ENCODE data around the gene ASPSCR1. TPM values are rescaled to one million over a fixed set of nuclear protein-coding genes. Genes with fewer than 3 reads are reported as not detected.

ASPSCR1 gene, protein sequence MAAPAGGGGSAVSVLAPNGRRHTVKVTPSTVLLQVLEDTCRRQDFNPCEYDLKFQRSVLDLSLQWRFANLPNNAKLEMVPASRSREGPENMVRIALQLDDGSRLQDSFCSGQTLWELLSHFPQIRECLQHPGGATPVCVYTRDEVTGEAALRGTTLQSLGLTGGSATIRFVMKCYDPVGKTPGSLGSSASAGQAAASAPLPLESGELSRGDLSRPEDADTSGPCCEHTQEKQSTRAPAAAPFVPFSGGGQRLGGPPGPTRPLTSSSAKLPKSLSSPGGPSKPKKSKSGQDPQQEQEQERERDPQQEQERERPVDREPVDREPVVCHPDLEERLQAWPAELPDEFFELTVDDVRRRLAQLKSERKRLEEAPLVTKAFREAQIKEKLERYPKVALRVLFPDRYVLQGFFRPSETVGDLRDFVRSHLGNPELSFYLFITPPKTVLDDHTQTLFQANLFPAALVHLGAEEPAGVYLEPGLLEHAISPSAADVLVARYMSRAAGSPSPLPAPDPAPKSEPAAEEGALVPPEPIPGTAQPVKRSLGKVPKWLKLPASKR
- total RNA-seq (2021; fragmentation: NEBNext Ultra II Directional; extraction: Animal tissue kit (Norgen Biotek cat#: 25700)), result 41.8 and 43.7 TPM in 2 replicates
- polyA plus RNA-seq (2011; rRNA removed), result 33.3 and 54.6 TPM in 2 replicates
- polyA plus RNA-seq (2011; cell fraction: cytosol; rRNA removed), result 43.7 TPM
- polyA plus RNA-seq (2011; cell fraction: nucleus; rRNA removed), result 133 TPM
- 24.0 to 39.4 TPM (median 37.1 TPM) in 4 replicates for polyA plus RNA-seq (2012, experiment 1 of 2)
- 26.0 TPM for polyA plus RNA-seq (2012, experiment 2 of 2)
- 30.1 TPM for polyA plus RNA-seq (2013, experiment 1 of 2)
- polyA plus RNA-seq (2013, experiment 2 of 2), result 24.4 TPM
- polyA minus RNA-seq (2011; rRNA and poly(A)+ RNA removed), result 8.9 and 13.5 TPM in 2 replicates
- 40.8 TPM for polyA minus RNA-seq (2011; cell fraction: cytosol; rRNA and poly(A)+ RNA removed)
- 50.0 TPM for polyA minus RNA-seq (2011; cell fraction: nucleus; rRNA and poly(A)+ RNA removed)
- long read RNA-seq, experiment 1, full-length matches to known transcripts, result 14 of 30 reads
- long read RNA-seq, experiment 1, partial matches to known transcripts, result 13 of 30 reads
- long read RNA-seq, experiment 1, other reads (novel, unspliced or antisense), result 3 of 30 reads
- long read RNA-seq, experiment 2, partial matches to known transcripts, result 2 of 3 reads
- long read RNA-seq, experiment 2, other reads (novel, unspliced or antisense), result 1 of 3 reads

DNA sequence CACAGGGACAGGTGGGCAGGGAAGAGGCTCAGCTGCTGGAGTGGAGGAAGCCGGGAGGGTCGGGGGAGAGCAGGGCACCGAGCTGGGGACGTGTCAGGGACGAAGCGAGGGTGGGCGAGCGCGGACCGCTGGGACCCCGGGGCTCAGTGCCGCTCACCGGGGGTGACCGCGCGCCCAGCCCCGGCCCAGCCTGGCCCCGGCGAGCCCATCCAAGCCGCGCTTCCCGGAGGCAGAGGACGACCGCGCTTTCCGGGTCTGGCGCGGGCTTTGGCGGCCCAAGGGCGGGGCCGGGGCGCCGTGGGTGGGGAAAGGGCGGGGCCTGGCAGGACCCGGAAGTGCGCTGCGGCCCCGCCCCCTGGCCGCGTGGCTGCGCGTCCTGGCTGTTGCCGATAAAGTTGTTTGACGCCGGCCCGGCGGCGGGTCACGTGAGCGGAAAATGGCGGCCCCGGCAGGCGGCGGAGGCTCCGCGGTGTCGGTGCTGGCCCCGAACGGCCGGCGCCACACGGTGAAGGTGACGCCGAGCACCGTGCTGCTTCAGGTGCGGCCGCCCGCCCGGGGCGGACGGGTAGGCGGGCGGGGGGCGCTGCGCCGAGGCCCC is at the start of gene ASPSCR1:
ASPSCR1 (plus strand) TSS at position 419 of the 598 bp plus-strand sequence; CDS start at position 437, 18 bp downstream.
- DNase-seq (ENCODE audit: low read depth in 1 of 2, low spot score in 2 of 2), result peak; percentile 57 to 93
- H4K20me1 ChIP-seq (replicated peaks in 1 of 2; ENCODE audit: control insufficient read depth in 1 of 2, insufficient read depth in 2 of 2, low read length in 2 of 2), result no peaks in the 10 kb centered on the region
- peak within 1 kb of the TSS; percentile 93 for H4K91ac ChIP-seq (replicated peaks; ENCODE audit: insufficient read length, low read length)
- peak within 1 kb of the TSS; percentile 81 to 84 for H3K4me2 ChIP-seq (ENCODE audit: insufficient read depth in 1 of 2, low read depth in 2 of 2, low read length in 2 of 2)
- peaks cover 9% of the 10 kb centered on the region; the same call in 1 of the 2 replicates for H3K23me2 ChIP-seq (ENCODE audit: low read depth, low read length)
- peaks cover 0 to 7% (median 6%) of the 10 kb centered on the region in 4 experiments; a peak in 5 of 7 replicates for H3K4me1 ChIP-seq (replicated peaks in 1 of 4; ENCODE audit: control insufficient read depth in 3 of 4, insufficient read depth in 4 of 4, low read length in 3 of 4)
- H2BK20ac ChIP-seq (ENCODE audit: low read length), result no peak within 1 kb of the TSS
- H3K79me1 ChIP-seq (ENCODE audit: low read depth, low read length), result peaks cover 3% of the 10 kb centered on the region; the same call in 1 of the 2 replicates
- no peak for FAIRE-seq
- POLR2A ChIA-PET (ENCODE audit: partially characterized antibody), result interaction anchor here (0.9 to 5.8 kb wide), 15 partner anchors 11 to 88 kb away, joined by 3 to 40 read pairs (median 4); partner anchors contain the start of genes CENPX, DUS1L and LRRC45
- WGBS, 2 experiments (ENCODE audit: extremely low coverage in 1 of 2, insufficient coverage in 1 of 2, insufficient read length in 1 of 2, insufficient replicate concordance in 2 of 2, low coverage in 1 of 2, low lambda C conversion rate in 2 of 2, missing lambda C conversion rate in 1 of 2), result 1% methylated on average over 16 of the region's 76 CpGs; no CpG with 5 or more reads in 1 of the 2 experiments
- H3K18ac ChIP-seq (ENCODE audit: extremely low read depth, low read length), result peak within 1 kb of the TSS; percentile 92
- H3K4me3 ChIP-seq (ENCODE audit: extremely low read depth in 1 of 4, insufficient read depth in 2 of 4, low read depth in 3 of 4, low read length in 4 of 4), result peak within 1 kb of the TSS; percentile 62 to 88 (median 82)
- H2BK120ac ChIP-seq (replicated peaks; ENCODE audit: low read depth, low read length), result no peak within 1 kb of the TSS
- H3K79me2 ChIP-seq (ENCODE audit: control insufficient read depth in 1 of 2, insufficient read depth in 2 of 2, low read length in 2 of 2), result 0 out of 4 replicates have a peak, but pooled peaks cover 0 to 4% of the 10 kb centered on the region in 2 experiments
- H3K9ac ChIP-seq (replicated peaks in 1 of 4; ENCODE audit: extremely low read depth in 1 of 4, low read depth in 3 of 4, low read length in 3 of 4), result peak within 1 kb of the TSS; percentile 87 to 98 (median 90)
- H2BK15ac ChIP-seq (ENCODE audit: low read length), result peak within 1 kb of the TSS; percentile 33; the same call in 1 of the 2 replicates
- peak within 1 kb of the TSS; percentile 98 for H3K4ac ChIP-seq (replicated peaks; ENCODE audit: insufficient read length, low read depth, low read length)
- H3K23ac ChIP-seq (ENCODE audit: insufficient read length), result peak within 1 kb of the TSS; percentile 39
- H3K56ac ChIP-seq (replicated peaks; ENCODE audit: insufficient read length, low read depth, low read length), result peak within 1 kb of the TSS; percentile 86
- H2AK5ac ChIP-seq (ENCODE audit: low read depth, low read length), result peak within 1 kb of the TSS; percentile 24; the same call in 1 of the 2 replicates
- peaks cover 0 to 19% (median 12%) of the 10 kb centered on the region in 4 experiments; a peak in 5 of 7 replicates for H3K27me3 ChIP-seq (replicated peaks in 1 of 4; ENCODE audit: control insufficient read depth in 3 of 4, extremely low read depth in 1 of 4, insufficient read depth in 3 of 4, low read length in 3 of 4)
- CTCF ChIA-PET (ENCODE audit: partially characterized antibody), result interaction anchor here (0.6 to 4.2 kb wide), 4 partner anchors 16 to 349 kb away, joined by 3 to 22 read pairs (median 5); partner anchors contain the start of gene NOTUM
- H2AFZ ChIP-seq (ENCODE audit: low read length), result no peak within 1 kb of the TSS
- peak within 1 kb of the TSS; percentile 91 for H4K5ac ChIP-seq (ENCODE audit: insufficient read length, low read depth, low read length)
- H3K14ac ChIP-seq (ENCODE audit: insufficient read length), result peak within 1 kb of the TSS; percentile 92
- peaks cover 3 to 4% of the 10 kb centered on the region in 2 experiments; a peak in 1 of 4 replicates for H3K9me3 ChIP-seq (ENCODE audit: insufficient read depth in 2 of 2, low read depth in 1 of 2, low read length in 1 of 2)
- peaks cover 0 to 6% (median 0%) of the 10 kb centered on the region in 4 experiments; a peak in 2 of 8 replicates for H3K36me3 ChIP-seq (ENCODE audit: control insufficient read depth in 2 of 4, insufficient read depth in 4 of 4, low read length in 3 of 4)
- peak within 1 kb of the TSS; percentile 83 for H3K27ac ChIP-seq (ENCODE audit: low read depth, low read length)
- peak within 1 kb of the TSS; percentile 99 for H4K8ac ChIP-seq (ENCODE audit: extremely low read depth, insufficient read depth, low read length)
- peak within 1 kb of the TSS; percentile 44; the same call in 1 of the 2 replicates for H2BK12ac ChIP-seq (ENCODE audit: low read depth, low read length)
- H2BK5ac ChIP-seq (ENCODE audit: low read depth, low read length), result peak within 1 kb of the TSS; percentile 60; the same call in 1 of the 2 replicates
- TF ChIP-seq RAD21 (IDR thresholded peaks at IDR 0.05 in 1 of 2, conservative IDR thresholded peaks at IDR 0.05 in 1 of 2; ENCODE audit: low read depth in 2 of 2, low read length in 2 of 2), result no peak
- TF ChIP-seq, protein P1, sequence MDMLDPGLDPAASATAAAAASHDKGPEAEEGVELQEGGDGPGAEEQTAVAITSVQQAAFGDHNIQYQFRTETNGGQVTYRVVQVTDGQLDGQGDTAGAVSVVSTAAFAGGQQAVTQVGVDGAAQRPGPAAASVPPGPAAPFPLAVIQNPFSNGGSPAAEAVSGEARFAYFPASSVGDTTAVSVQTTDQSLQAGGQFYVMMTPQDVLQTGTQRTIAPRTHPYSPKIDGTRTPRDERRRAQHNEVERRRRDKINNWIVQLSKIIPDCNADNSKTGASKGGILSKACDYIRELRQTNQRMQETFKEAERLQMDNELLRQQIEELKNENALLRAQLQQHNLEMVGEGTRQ (IDR thresholded peaks at IDR 0.05; ENCODE audit: low read length), result peak; percentile 94
- TF ChIP-seq GTF2F1 (IDR thresholded peaks at IDR 0.05; ENCODE audit: borderline replicate concordance, low read depth, low read length), result no peak
- no peak for TF ChIP-seq SIRT6 (IDR thresholded peaks at IDR 0.05; ENCODE audit: low read length)
